MCF 10A (cell line): Measurements from ENCODE around the gene RPRD1A. TPM values are rescaled to one million over a fixed set of nuclear protein-coding genes. Genes with fewer than 3 reads are reported as not detected.

Source experiments
- BruUV-seq: library from RNA; stranded (reverse); fragments of 400-500 nt; replicated peaks from 2 replicates; lab custom pipeline; 2021; lab: Mats Ljungman, UMichigan
- CTCF ChIA-PET: fragments of 300-600 bp; sonication (Branson Sonifier 250); formaldehyde crosslinking; extraction: SDS; loops from one replicate; lab custom pipeline; 2021; ENCODE audit warnings: antibody characterized with exemption, inconsistent platforms; lab: Yijun Ruan, JAX
- POLR2A ChIA-PET: fragments of 300-600, 350-650 bp; sonication (Branson Sonifier 250); formaldehyde crosslinking; extraction: SDS; loops from one replicate; lab custom pipeline; 2020; ENCODE audit warnings: antibody characterized with exemption, inconsistent platforms; lab: Yijun Ruan, JAX
- DNase-seq: peaks from one replicate; pipeline ENCODE4 v3.0.0-alpha.2; 2018; ENCODE audit not compliant: unreplicated experiment
- H3K27ac Mint-ChIP-seq: one replicate; pipeline ENCODE4 v1.8.0; 2022; ENCODE audit warnings: mild to moderate bottlenecking, low read depth, mixed read lengths; ENCODE audit not compliant: unreplicated experiment
- H3K27me3 Mint-ChIP-seq: one replicate; pipeline ENCODE4 v1.8.0; 2022; ENCODE audit warnings: mixed read lengths; ENCODE audit not compliant: insufficient read depth, unreplicated experiment
- H3K36me3 Mint-ChIP-seq: one replicate; pipeline ENCODE4 v1.8.0; 2022; ENCODE audit warnings: mild to moderate bottlenecking, moderate library complexity, mixed read lengths; ENCODE audit not compliant: insufficient read depth, unreplicated experiment
- H3K4me1 Mint-ChIP-seq: one replicate; pipeline ENCODE4 v1.8.0; 2022; ENCODE audit warnings: mixed read lengths; ENCODE audit not compliant: insufficient read depth, unreplicated experiment
- H3K4me3 Mint-ChIP-seq: one replicate; pipeline ENCODE4 v1.8.0; 2022; ENCODE audit warnings: mild to moderate bottlenecking, moderate library complexity, mixed read lengths; ENCODE audit not compliant: unreplicated experiment
- H3K9me3 Mint-ChIP-seq: one replicate; pipeline ENCODE4 v1.8.0; 2022; ENCODE audit warnings: mixed read lengths; ENCODE audit not compliant: unreplicated experiment
- intact Hi-C: fragments of 100-400 bp; cut with micrococcal nuclease; formaldehyde crosslinking; loops from 2 replicates; pipeline ENCODE4 v1.14.1; 2022
- total RNA-seq: library from RNA; stranded (reverse); gene quantifications from 2 replicates; pipeline ENCODE4 v1.2.3, GENCODE V29; 2022
- TF ChIP-seq, protein P1 (sequence below): fragments of 200-600 bp; IDR thresholded peaks from one replicate; pipeline ENCODE4 v1.8.0; 2022; ENCODE audit warnings: antibody characterized with exemption, mild to moderate bottlenecking; ENCODE audit not compliant: unreplicated experiment

RPRD1A gene
- total RNA-seq, 1 experiment from 2014 or later = 89.1 TPM

DNA sequence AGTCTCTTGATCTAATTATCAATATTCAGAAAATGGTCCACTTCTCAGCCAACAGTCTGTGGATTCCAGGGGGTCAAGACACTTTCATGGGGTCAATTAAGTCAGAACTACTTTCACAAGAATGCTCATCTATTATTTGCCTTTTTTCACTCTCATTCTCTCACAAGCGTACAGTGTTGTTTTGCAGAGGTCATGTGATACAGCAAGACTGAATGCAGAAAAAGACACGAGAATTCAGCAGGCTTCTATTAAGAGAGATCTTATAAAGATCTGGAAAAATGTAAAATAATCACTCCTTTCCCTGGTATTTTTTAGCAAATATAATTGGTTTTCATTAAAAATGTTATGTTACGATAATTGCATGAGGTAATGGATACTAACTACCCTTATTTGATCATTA lies 8.7 kb downstream of the RPRD1A start:
- DNase-seq = no peak
- TF ChIP-seq, protein P1, sequence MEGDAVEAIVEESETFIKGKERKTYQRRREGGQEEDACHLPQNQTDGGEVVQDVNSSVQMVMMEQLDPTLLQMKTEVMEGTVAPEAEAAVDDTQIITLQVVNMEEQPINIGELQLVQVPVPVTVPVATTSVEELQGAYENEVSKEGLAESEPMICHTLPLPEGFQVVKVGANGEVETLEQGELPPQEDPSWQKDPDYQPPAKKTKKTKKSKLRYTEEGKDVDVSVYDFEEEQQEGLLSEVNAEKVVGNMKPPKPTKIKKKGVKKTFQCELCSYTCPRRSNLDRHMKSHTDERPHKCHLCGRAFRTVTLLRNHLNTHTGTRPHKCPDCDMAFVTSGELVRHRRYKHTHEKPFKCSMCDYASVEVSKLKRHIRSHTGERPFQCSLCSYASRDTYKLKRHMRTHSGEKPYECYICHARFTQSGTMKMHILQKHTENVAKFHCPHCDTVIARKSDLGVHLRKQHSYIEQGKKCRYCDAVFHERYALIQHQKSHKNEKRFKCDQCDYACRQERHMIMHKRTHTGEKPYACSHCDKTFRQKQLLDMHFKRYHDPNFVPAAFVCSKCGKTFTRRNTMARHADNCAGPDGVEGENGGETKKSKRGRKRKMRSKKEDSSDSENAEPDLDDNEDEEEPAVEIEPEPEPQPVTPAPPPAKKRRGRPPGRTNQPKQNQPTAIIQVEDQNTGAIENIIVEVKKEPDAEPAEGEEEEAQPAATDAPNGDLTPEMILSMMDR = no peak
- ChIA-PET POLR2A (no interaction called here), CTCF (no interaction called here)
- Mint-ChIP-seq H3K4me1 (peaks cover 8% of the 10 kb centered on the region), H3K27me3 (no peaks in the 10 kb centered on the region), H3K27ac (no peak overlapping the region), H3K4me3 (no peak overlapping the region), H3K9me3 (no peaks in the 10 kb centered on the region), H3K36me3 (peaks cover 5% of the 10 kb centered on the region)
- BruUV-seq = no TSS peak
- intact Hi-C loops = no loop called here

DNA sequence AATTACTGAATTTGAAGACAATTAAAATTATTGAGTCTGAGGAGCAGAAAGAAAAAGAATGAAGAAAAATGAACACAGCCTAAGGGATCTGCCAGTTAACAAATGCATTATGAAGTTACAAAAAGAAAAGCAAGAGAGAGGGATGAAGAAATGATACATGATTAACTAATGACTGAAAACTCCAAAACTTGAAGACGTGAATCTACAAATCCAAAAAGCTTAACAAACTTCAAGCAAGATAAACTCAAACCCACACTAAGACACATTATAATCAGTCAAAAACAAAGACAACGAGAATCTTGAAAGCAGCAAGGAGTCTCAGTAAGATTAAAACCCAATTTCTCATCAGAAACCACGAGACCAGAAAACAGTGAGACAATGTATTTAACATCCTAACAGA lies 15.6 kb downstream of the RPRD1A start:
- Mint-ChIP-seq H3K27ac (no peak overlapping the region), H3K4me1 (peaks cover 7% of the 10 kb centered on the region), H3K36me3 (peaks cover 16% of the 10 kb centered on the region), H3K9me3 (no peaks in the 10 kb centered on the region), H3K4me3 (no peak overlapping the region), H3K27me3 (no peaks in the 10 kb centered on the region)
- BruUV-seq = no TSS peak
- intact Hi-C loops = no loop called here
- CTCF ChIA-PET = no interaction called here
- POLR2A ChIA-PET = interaction anchor here (0.6 kb wide), 1 partner anchor 17 kb away, joined by 4 read pairs; no protein-coding TSS in a partner anchor
- TF ChIP-seq, protein P1 = no peak
- no peak for DNase-seq

DNA sequence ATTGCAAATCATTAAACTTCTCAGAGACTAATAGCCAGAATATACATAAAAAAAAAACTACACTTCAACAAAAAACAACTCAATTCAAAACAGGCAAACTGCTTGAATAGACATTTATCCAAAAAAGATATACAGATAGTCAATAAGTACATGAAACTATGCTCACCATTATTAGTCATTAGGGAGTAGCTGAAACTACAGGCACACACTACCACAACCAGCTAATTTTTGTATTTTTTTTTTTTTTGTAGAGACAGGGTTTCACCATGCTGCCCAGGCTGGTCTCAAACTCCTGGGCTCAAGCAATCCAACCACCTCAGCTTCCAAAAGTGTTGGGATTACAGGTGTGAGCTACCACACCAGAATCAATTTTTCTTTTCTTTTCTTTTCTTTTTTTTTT lies 16.9 kb downstream of the RPRD1A start:
- H3K4me3 Mint-ChIP-seq = no peak overlapping the region

DNA sequence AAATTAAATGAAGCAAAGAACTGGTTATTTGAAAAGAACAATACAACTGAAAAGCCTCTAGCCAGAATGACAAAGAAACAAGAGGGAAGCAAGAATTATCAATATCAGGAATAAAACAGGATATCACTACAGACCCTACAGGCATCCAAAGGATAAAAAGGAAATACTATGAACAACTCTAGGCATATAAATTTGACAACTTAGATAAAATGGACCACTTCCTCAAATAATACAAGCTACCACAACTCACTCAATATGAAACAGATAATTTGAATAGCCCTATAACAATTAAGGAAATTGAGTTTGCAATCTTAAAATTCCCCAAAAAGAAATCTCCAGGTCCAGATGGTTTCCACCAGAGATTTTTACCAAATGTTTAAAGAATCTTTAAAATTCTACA lies 19.8 kb downstream of the RPRD1A start:
- intact Hi-C loops = no loop called here
- Mint-ChIP-seq H3K27ac (no peak overlapping the region), H3K36me3 (peaks cover 5% of the 10 kb centered on the region), H3K4me3 (no peak overlapping the region), H3K27me3 (no peaks in the 10 kb centered on the region), H3K4me1 (no peaks in the 10 kb centered on the region), H3K9me3 (no peaks in the 10 kb centered on the region)
- no TSS peak for BruUV-seq
- ChIA-PET CTCF (interaction anchor here (0.9 kb wide), 1 partner anchor 794 kb away, joined by 3 read pairs; no protein-coding TSS in a partner anchor), POLR2A (interaction anchor here (0.6 kb wide), 2 partner anchors 20 to 414 kb away, joined by 3 read pairs; no protein-coding TSS in a partner anchor)
- no peak for DNase-seq
- TF ChIP-seq, protein P1 = no peak

More for the DNA sequence above, 16.9 kb downstream of the RPRD1A start:
- Mint-ChIP-seq H3K9me3 (no peaks in the 10 kb centered on the region), H3K36me3 (peaks cover 16% of the 10 kb centered on the region), H3K27me3 (no peaks in the 10 kb centered on the region), H3K27ac (no peak overlapping the region), H3K4me1 (peaks cover 7% of the 10 kb centered on the region)
- intact Hi-C loops = no loop called here
- ChIA-PET CTCF (no interaction called here), POLR2A (no interaction called here)
- DNase-seq = no peak
- no TSS peak for BruUV-seq
- TF ChIP-seq, protein P1 = no peak
